ENCODE measurements around the gene STX1A. TPM values are rescaled to one million over a fixed set of nuclear protein-coding genes. Genes with fewer than 3 reads are reported as not detected.

Gene STX1A
- total RNA-seq, 4 donors from 2014 or later, result 2.9 to 9.2 (median 4.6) TPM

- TF ChIP-seq POLR2A (IDR thresholded peaks at IDR 0.05), result no peak
- TF ChIP-seq CTCF (IDR thresholded peaks at IDR 0.05), result no peak
- intact Hi-C loops (cut with DNase I; ENCODE audit: low total_unique reads), result no loop called here
- WGBS, 2 donors, result 25 to 28% methylated on average over 58 of the region's 58 CpGs
- no peak for DNase-seq (ENCODE audit: low spot score in 2 of 2)
- peak overlapping the region; percentile 71 for H3K4me3 ChIP-seq (ENCODE audit: low read depth, poor library complexity, severe bottlenecking)
These were observed 35.4 kb downstream of the STX1A start for GRCh38 chr7:73683788-73684693.

- no peak for TF ChIP-seq CTCF (IDR thresholded peaks at IDR 0.05)
- TF ChIP-seq POLR2A (IDR thresholded peaks at IDR 0.05), result no peak
- peak; percentile 98 to 99 for DNase-seq (ENCODE audit: low spot score in 2 of 2)
- H3K4me3 ChIP-seq (ENCODE audit: low read depth, poor library complexity, severe bottlenecking), result peak within 1 kb of the TSS; percentile 83
- intact Hi-C loops (cut with DNase I; ENCODE audit: low total_unique reads), result no loop called here
- WGBS, 2 donors, result 0 to 1% methylated on average over 41 to 53 of the region's 68 CpGs
These were observed 36.2 kb downstream of the STX1A start, which contains the start of the genes BUD23 and DNAJC30 for GRCh38 chr7:73683056-73683787. BUD23 (plus strand) TSS chr7:73683597; CDS start chr7:73683626, 29 bp downstream. DNAJC30 (minus strand) TSS chr7:73683453; CDS start chr7:73683423, 30 bp downstream.

- 1% methylated on average over 23 to 33 of the region's 33 CpGs for WGBS, 2 donors
- intact Hi-C loops (cut with DNase I; ENCODE audit: low total_unique reads), result no loop called here
- no peak for DNase-seq (ENCODE audit: low spot score in 2 of 2)
- peak overlapping the region; percentile 83 for H3K4me3 ChIP-seq (ENCODE audit: low read depth, poor library complexity, severe bottlenecking)
- TF ChIP-seq POLR2A (IDR thresholded peaks at IDR 0.05), result no peak
These were observed 36.8 kb downstream of the STX1A start for GRCh38 chr7:73682745-73683055.

DNA sequence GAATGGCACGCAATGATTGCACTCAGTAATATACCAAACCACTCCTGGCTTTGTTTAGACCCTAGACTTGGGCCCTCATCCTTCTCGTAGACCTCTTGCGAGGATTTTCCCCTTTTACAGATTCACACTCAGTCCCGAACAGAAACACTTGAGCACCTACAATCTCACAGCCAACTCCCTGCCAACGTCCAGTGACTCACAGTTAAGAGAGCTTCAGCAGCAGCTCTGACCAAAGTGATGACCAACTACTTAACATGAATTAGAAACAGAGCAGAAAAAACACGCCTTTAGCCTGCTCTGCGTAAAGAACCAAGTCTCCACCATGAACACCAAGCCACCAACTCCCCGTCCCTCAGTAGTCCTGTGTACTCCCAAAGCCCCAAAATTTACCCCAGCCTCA, 38.4 kb downstream of the STX1A start:
- TF ChIP-seq CTCF (IDR thresholded peaks at IDR 0.05) (no peak), POLR2A (IDR thresholded peaks at IDR 0.05) (no peak)
- intact Hi-C loops (cut with DNase I; ENCODE audit: low total_unique reads), result no loop called here
- 76 to 82% methylated on average over 8 of the region's 8 CpGs for WGBS, 2 donors
- no peak for DNase-seq (ENCODE audit: low spot score in 2 of 2)
- no peak overlapping the region for H3K4me3 ChIP-seq (ENCODE audit: low read depth, poor library complexity, severe bottlenecking)

DNA sequence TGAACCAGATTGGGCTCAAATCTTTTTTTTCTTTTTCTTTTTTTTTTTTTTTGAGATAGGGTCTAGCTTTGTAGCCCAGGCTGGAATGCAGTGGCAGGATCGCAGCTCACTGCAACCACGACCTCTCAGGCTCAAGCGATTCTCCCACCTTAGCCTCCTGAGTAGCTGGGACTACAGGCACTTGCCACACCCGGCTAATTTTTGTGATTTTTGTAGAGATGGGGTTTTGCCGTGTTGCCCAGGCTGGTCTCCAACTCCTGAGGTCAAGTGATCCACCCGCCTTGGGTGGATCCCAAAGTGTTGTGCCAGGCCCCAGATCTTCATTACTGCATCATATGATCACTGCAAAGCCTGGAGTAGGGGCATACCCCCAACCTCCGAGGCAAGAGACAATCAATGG, 39.0 kb downstream of the STX1A start:
- no peak overlapping the region for H3K4me3 ChIP-seq (ENCODE audit: low read depth, poor library complexity, severe bottlenecking)
- WGBS, 2 donors, result 73 to 77% methylated on average over 7 of the region's 7 CpGs
- TF ChIP-seq CTCF (IDR thresholded peaks at IDR 0.05) (no peak), POLR2A (IDR thresholded peaks at IDR 0.05) (no peak)
- intact Hi-C loops (cut with DNase I; ENCODE audit: low total_unique reads), result no loop called here
- no peak for DNase-seq (ENCODE audit: low spot score in 2 of 2)

- no peak overlapping the region for H3K4me3 ChIP-seq (ENCODE audit: low read depth, poor library complexity, severe bottlenecking)
- intact Hi-C loops (cut with DNase I; ENCODE audit: low total_unique reads), result no loop called here
- WGBS, 2 donors, result 88 to 98% methylated on average over 2 of the region's 2 CpGs
- TF ChIP-seq POLR2A (IDR thresholded peaks at IDR 0.05) (no peak), CTCF (IDR thresholded peaks at IDR 0.05) (no peak)
- no peak for DNase-seq (ENCODE audit: low spot score in 2 of 2)
These were observed 39.8 kb downstream of the STX1A start for GRCh38 chr7:73679709-73680108.
